Measurements from ENCODE around the gene ZBED1. TPM values are rescaled to one million over a fixed set of nuclear protein-coding genes. Genes with fewer than 3 reads are reported as not detected.
"Not testable (repeated sequence)": the region's sequence is repeated elsewhere in the genome, so short reads cannot be mapped to it uniquely, and the experiment has no call there.

The ZBED1 gene
- total and polyA plus RNA-seq, 5 donors: 25.6 to 61.6 (median 33.1) TPM

DNA sequence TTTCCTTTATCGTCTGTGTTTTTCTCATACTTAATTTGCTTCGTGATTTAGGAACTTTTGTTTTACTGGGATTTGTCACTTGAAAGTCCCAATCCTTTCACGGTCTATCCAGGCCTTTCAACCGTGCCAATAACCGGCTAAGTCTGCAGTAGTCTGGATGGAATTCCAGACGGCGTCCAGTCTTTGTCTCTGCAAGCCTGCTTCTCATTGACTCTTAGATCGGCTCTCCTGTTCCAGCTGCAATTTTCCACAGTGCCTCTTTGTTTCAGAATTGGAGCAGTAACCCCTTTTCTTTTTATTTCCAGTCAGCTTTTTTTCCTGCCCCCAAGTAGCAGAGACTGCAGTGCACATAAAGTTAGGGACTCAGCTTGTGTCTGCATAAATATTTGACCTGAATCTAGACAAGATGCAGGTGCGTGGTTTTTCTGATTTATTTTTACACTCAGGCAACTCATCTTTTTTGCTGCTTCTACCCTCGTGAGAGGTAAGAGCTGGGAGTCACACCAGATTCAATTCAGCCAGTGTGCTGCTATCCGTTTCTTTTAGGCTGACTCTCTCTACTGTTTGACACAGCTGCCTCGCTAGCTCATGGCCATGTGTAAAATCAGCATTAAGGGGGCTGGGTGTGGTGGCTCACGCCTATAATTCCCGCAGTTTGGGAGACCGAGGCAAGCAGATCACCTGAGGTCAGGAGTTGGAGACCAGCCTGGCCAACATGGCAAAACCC, 37.4 kb upstream of the ZBED1 start:
- Histone ChIP-seq H3K4me1 (ENCODE audit: control insufficient read depth, insufficient read depth, low read length) (peaks cover 3% of the 10 kb centered on the region), H3K4me3 (ENCODE audit: low read length) (no peak overlapping the region), H3K27me3 (ENCODE audit: control insufficient read depth, insufficient read depth) (no peaks in the 10 kb centered on the region), H3K27ac (ENCODE audit: low read length) (no peak overlapping the region), H3K9me3 (ENCODE audit: control insufficient read depth, low read length) (no peaks in the 10 kb centered on the region)
- DNase-seq (no peak), ATAC-seq (peak; percentile 58 to 95)
- 61% methylated on average over 15 of the region's 15 CpGs for WGBS
- intact Hi-C loops (cut with DNase I): no loop called here

DNA sequence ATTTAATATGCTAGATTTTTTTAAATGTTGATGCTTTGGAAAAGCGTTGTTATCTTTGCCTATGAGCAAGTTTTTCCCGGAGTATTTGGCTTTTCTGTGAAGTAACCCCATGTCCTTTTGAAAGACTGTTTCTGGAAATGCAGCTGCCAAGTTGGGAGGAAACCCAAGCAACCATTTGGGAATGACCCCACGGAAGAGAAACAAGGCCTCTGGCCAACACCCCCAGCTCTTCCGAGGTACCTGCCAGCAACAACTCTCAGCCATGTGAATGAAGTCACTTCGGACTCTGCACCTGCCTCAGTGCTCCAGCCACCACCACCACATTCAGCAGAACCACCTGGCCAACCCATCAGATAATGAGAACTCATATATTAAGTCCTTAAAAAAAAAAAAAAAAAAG, 36.2 kb upstream of the ZBED1 start:
- H3K27me3 ChIP-seq (ENCODE audit: control insufficient read depth, insufficient read depth): no peaks in the 10 kb centered on the region
- peaks cover 3% of the 10 kb centered on the region for H3K4me1 ChIP-seq (ENCODE audit: control insufficient read depth, insufficient read depth, low read length)
- 53% methylated on average over 5 of the region's 5 CpGs for WGBS
- DNase-seq (peak in 2 of 3 donors; percentile 19 to 75), ATAC-seq (peak; percentile 21 to 81)
- H3K9me3 ChIP-seq (ENCODE audit: control insufficient read depth, low read length): no peaks in the 10 kb centered on the region
- intact Hi-C loops (cut with DNase I): no loop called here
- no peak overlapping the region for H3K27ac ChIP-seq (ENCODE audit: low read length)
- no peak overlapping the region for H3K4me3 ChIP-seq (ENCODE audit: low read length)

- Histone ChIP-seq H3K4me3 (ENCODE audit: low read length) (no peak overlapping the region), H3K27me3 (ENCODE audit: control insufficient read depth, insufficient read depth) (no peaks in the 10 kb centered on the region), H3K4me1 (ENCODE audit: control insufficient read depth, insufficient read depth, low read length) (peaks cover 3% of the 10 kb centered on the region), H3K27ac (ENCODE audit: low read length) (no peak overlapping the region), H3K9me3 (ENCODE audit: control insufficient read depth, low read length) (no peaks in the 10 kb centered on the region)
- intact Hi-C loops (cut with DNase I): no loop called here
- no peak for DNase-seq
- ATAC-seq: no peak
- WGBS: 84% methylated on average over 7 of the region's 7 CpGs
Measured at GRCh38 chrX:2536141-2536540, 35.4 kb upstream of the ZBED1 start.

- intact Hi-C loops (cut with DNase I); H3K4me1 ChIP-seq (ENCODE audit: control insufficient read depth, insufficient read depth, low read length); H3K9me3 ChIP-seq (ENCODE audit: control insufficient read depth, low read length); H3K27ac ChIP-seq (ENCODE audit: low read length); ATAC-seq; H3K27me3 ChIP-seq (ENCODE audit: control insufficient read depth, insufficient read depth); DNase-seq; H3K4me3 ChIP-seq (ENCODE audit: low read length): not testable (repeated sequence)
- WGBS: 62% methylated on average over 5 of the region's 5 CpGs
Measured at GRCh38 chrX:2534261-2535021, 33.7 kb upstream of the ZBED1 start.

DNA sequence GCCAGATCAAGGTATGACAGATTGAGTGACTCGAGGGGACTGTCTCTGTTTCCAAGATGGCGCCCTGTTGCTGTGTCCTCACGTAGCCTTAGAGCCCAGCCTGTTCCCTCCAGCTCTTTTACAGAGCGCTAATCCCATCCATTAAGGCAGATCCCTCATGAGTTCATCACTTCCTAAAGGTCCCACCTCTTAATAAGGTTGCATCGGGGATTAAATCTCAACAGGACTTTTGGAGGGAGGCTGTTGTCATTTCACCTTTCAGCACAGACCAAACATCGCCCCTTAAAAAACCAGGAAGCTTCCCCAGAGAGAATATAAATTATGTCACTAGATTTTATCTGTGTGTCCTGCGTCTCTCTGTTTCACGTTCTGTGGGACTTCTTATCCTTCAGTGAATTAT, 32.6 kb upstream of the ZBED1 start:
- no peak overlapping the region for H3K4me3 ChIP-seq (ENCODE audit: low read length)
- no peaks in the 10 kb centered on the region for H3K27me3 ChIP-seq (ENCODE audit: control insufficient read depth, insufficient read depth)
- 63% methylated on average over 8 of the region's 8 CpGs for WGBS
- no peak for ATAC-seq
- peaks cover 3% of the 10 kb centered on the region for H3K4me1 ChIP-seq (ENCODE audit: control insufficient read depth, insufficient read depth, low read length)
- intact Hi-C loops (cut with DNase I): no loop called here
- no peak for DNase-seq
- no peak overlapping the region for H3K27ac ChIP-seq (ENCODE audit: low read length)
- H3K9me3 ChIP-seq (ENCODE audit: control insufficient read depth, low read length): no peaks in the 10 kb centered on the region

DNA sequence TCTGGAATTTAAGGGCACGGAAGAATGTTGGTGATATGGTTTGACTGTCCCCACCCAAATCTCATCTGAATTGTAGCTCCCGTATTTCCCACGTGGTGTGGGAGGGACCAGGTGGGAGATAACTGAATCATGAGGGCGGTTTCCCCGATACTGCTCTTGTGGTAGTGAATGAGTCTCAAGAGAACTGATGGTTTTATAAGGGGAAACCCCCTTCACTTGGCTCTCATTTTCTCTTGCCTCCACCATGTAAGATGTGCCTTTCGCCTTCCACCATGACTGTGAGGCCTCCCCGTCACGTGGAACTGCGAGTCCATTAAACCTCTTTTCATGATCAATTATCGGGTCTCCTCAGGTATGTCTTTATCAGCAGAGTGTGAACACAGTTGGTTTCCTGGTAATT, 25.6 kb upstream of the ZBED1 start:
- no peaks in the 10 kb centered on the region for H3K9me3 ChIP-seq (ENCODE audit: control insufficient read depth, low read length)
- no peak for ATAC-seq
- no peak overlapping the region for H3K4me3 ChIP-seq (ENCODE audit: low read length)
- no peaks in the 10 kb centered on the region for H3K4me1 ChIP-seq (ENCODE audit: control insufficient read depth, insufficient read depth, low read length)
- intact Hi-C loops (cut with DNase I): no loop called here
- H3K27ac ChIP-seq (ENCODE audit: low read length): no peak overlapping the region
- no peak for DNase-seq
- 88% methylated on average over 10 of the region's 10 CpGs for WGBS
- H3K27me3 ChIP-seq (ENCODE audit: control insufficient read depth, insufficient read depth): no peaks in the 10 kb centered on the region

GRCh38 chrX:2523911-2524310, 23.1 kb upstream of the ZBED1 start:
- no peaks in the 10 kb centered on the region for H3K9me3 ChIP-seq (ENCODE audit: control insufficient read depth, low read length)
- ATAC-seq (no peak), DNase-seq (no peak)
- 65% methylated on average over 6 of the region's 6 CpGs for WGBS
- no peaks in the 10 kb centered on the region for H3K27me3 ChIP-seq (ENCODE audit: control insufficient read depth, insufficient read depth)
- intact Hi-C loops (cut with DNase I): no loop called here
- H3K4me1 ChIP-seq (ENCODE audit: control insufficient read depth, insufficient read depth, low read length): no peaks in the 10 kb centered on the region
- no peak overlapping the region for H3K27ac ChIP-seq (ENCODE audit: low read length)
- no peak overlapping the region for H3K4me3 ChIP-seq (ENCODE audit: low read length)

GRCh38 chrX:2521927-2522386, 21.2 kb upstream of the ZBED1 start:
- WGBS: 79% methylated on average over 6 of the region's 6 CpGs
- no peak overlapping the region for H3K4me3 ChIP-seq (ENCODE audit: low read length)
- H3K27me3 ChIP-seq (ENCODE audit: control insufficient read depth, insufficient read depth): no peaks in the 10 kb centered on the region
- intact Hi-C loops (cut with DNase I): no loop called here
- no peak for ATAC-seq
- no peaks in the 10 kb centered on the region for H3K9me3 ChIP-seq (ENCODE audit: control insufficient read depth, low read length)
- no peaks in the 10 kb centered on the region for H3K4me1 ChIP-seq (ENCODE audit: control insufficient read depth, insufficient read depth, low read length)
- H3K27ac ChIP-seq (ENCODE audit: low read length): no peak overlapping the region
- DNase-seq: no peak

- H3K27ac ChIP-seq (ENCODE audit: low read length): no peak overlapping the region
- H3K27me3 ChIP-seq (ENCODE audit: control insufficient read depth, insufficient read depth): no peaks in the 10 kb centered on the region
- H3K9me3 ChIP-seq (ENCODE audit: control insufficient read depth, low read length): no peaks in the 10 kb centered on the region
- H3K4me1 ChIP-seq (ENCODE audit: control insufficient read depth, insufficient read depth, low read length): no peaks in the 10 kb centered on the region
- H3K4me3 ChIP-seq (ENCODE audit: low read length): no peak overlapping the region
- no peak for DNase-seq
- ATAC-seq: peak; percentile 16 to 67
- intact Hi-C loops (cut with DNase I): no loop called here
- WGBS: 34% methylated on average over 15 of the region's 15 CpGs
Measured at GRCh38 chrX:2521092-2521926, 20.5 kb upstream of the ZBED1 start.

DNA sequence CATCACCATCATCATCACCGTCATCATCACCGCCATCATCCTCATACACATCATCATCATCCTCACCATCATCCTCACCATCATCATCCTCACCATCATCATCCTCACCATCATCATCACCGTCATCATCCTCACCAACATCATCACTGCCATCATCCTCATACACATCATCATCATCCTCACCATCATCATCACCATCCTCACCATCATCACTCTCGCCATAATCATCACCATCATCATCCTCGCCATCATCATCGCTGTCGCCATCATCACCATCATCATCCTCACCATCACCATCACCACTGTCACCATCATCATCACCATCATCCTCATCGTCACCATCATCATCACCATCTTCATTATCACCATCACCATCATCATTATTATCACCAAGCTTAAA, 19.8 kb upstream of the ZBED1 start:
- H3K4me3 ChIP-seq (ENCODE audit: low read length): no peak overlapping the region
- ATAC-seq (no peak), DNase-seq (no peak)
- no peaks in the 10 kb centered on the region for H3K4me1 ChIP-seq (ENCODE audit: control insufficient read depth, insufficient read depth, low read length)
- 96% methylated on average over 8 of the region's 8 CpGs for WGBS
- no peaks in the 10 kb centered on the region for H3K9me3 ChIP-seq (ENCODE audit: control insufficient read depth, low read length)
- intact Hi-C loops (cut with DNase I): no loop called here
- H3K27ac ChIP-seq (ENCODE audit: low read length): no peak overlapping the region
- no peaks in the 10 kb centered on the region for H3K27me3 ChIP-seq (ENCODE audit: control insufficient read depth, insufficient read depth)

DNA sequence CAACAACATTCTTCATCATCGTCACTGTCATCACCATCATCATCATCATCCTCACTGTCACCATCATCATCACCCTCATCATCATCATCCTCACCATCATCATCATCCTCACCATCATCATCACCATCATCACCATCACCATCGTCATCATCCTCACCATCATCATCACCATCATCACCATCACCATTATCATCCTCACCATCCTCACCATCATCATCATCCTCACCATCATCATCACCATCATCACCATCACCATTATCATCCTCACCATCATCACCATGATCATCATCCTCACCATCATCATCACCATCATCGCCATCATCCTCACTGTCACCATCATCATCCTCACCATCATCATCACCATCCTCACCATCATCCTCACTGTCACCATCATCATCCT, 18.9 kb upstream of the ZBED1 start:
- ATAC-seq; intact Hi-C loops (cut with DNase I); DNase-seq; H3K27me3 ChIP-seq (ENCODE audit: control insufficient read depth, insufficient read depth); H3K4me1 ChIP-seq (ENCODE audit: control insufficient read depth, insufficient read depth, low read length); H3K9me3 ChIP-seq (ENCODE audit: control insufficient read depth, low read length); H3K4me3 ChIP-seq (ENCODE audit: low read length); H3K27ac ChIP-seq (ENCODE audit: low read length): not testable (repeated sequence)
- WGBS: 52% methylated on average over 3 of the region's 3 CpGs
